ENCODE data around the gene DGKA. TPM values are rescaled to one million over a fixed set of nuclear protein-coding genes. Genes with fewer than 3 reads are reported as not detected.

The DGKA gene
- total RNA-seq, 2 experiments from 2014 or later, result 144 to 170 TPM

DNA sequence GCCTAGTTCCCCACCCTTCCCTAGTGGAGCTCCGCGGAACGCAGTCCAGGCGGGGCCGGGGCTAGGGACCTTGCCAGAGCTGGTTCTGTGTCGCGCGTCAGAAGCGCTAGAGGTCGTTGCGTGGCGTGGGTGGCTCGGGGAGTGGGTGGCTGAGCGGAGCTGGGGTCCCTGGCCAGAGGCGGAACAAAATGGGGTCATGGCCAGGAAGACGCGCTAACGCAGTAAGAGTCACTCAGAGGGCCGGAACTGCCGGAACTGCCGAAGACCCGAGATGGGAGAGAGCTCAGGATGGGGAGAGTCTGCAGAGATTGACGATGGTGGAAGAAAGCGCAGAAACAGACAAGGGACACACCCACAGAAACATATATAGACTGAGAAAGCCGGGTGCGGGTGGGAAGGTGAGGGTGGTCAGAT is 4.8 kb downstream of the DGKA start:
- H3K4me1 ChIP-seq (ENCODE audit: insufficient read depth, low read length, poor library complexity, severe bottlenecking), result peaks cover 45% of the 10 kb centered on the region
- H4K20me1 ChIP-seq (ENCODE audit: insufficient read depth, low read length), result peaks cover 15% of the 10 kb centered on the region; the same call in 1 of the 2 replicates
- no peaks in the 10 kb centered on the region for H3K9me3 ChIP-seq (ENCODE audit: low read length)
- peaks cover 44% of the 10 kb centered on the region for H3K79me2 ChIP-seq (ENCODE audit: insufficient read depth, low read depth, low read length)
- H3K4me2 ChIP-seq (ENCODE audit: low read length), result no peak overlapping the region
- H3K9me2 ChIP-seq (ENCODE audit: insufficient read depth, low read length), result no peaks in the 10 kb centered on the region
- intact Hi-C loops (cut with micrococcal nuclease; ENCODE audit: unreplicated experiment), result no loop called here
- H3K36me3 ChIP-seq (ENCODE audit: insufficient read depth, low read length), result peaks cover 75% of the 10 kb centered on the region
- no TSS peak for BruUV-seq (replicated peaks)
- TF ChIP-seq, protein P1, sequence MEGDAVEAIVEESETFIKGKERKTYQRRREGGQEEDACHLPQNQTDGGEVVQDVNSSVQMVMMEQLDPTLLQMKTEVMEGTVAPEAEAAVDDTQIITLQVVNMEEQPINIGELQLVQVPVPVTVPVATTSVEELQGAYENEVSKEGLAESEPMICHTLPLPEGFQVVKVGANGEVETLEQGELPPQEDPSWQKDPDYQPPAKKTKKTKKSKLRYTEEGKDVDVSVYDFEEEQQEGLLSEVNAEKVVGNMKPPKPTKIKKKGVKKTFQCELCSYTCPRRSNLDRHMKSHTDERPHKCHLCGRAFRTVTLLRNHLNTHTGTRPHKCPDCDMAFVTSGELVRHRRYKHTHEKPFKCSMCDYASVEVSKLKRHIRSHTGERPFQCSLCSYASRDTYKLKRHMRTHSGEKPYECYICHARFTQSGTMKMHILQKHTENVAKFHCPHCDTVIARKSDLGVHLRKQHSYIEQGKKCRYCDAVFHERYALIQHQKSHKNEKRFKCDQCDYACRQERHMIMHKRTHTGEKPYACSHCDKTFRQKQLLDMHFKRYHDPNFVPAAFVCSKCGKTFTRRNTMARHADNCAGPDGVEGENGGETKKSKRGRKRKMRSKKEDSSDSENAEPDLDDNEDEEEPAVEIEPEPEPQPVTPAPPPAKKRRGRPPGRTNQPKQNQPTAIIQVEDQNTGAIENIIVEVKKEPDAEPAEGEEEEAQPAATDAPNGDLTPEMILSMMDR (conservative IDR thresholded peaks at IDR 0.05; ENCODE audit: low read length), result no peak
- no peak for TF ChIP-seq EZH2phosphoT487 (IDR thresholded peaks at IDR 0.05; ENCODE audit: borderline replicate concordance, low read depth, low read length)
- ChIA-PET CTCF (ENCODE audit: unreplicated experiment) (interaction anchor here (1.2 kb wide), 1 partner anchor 118 kb away, joined by 4 read pairs; the partner anchor contains the start of genes ORMDL2 and SARNP), POLR2A (no interaction called here)
- H3K4me3 ChIP-seq (ENCODE audit: low read depth, low read length, poor library complexity, severe bottlenecking), result no peak overlapping the region
- H2AFZ ChIP-seq (ENCODE audit: low read length), result no peak overlapping the region
- no peak overlapping the region for H3K27ac ChIP-seq (ENCODE audit: low read depth, low read length, poor library complexity, severe bottlenecking)
- DNase-seq (ENCODE audit: low spot score), result no peak

DNA sequence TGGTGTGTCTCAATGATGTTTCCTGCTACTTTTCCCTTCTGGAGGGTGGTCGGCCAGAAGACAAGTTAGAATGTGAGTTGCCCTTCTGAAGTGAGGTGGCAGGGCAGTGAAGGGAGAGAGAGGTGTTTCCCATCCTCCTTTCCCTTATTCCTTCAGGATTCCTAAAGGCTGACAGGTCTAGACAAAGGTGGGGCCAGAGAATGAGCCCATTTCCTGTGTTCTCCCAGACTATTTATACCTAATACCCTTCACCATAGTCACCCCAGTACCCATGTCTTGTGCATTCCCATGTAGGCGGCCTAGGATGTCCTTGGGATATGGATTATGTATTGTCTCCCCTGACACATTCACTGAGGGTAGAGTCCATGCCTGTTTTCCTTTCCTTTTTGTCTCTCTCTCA is 7.0 kb downstream of the DGKA start:
- TF ChIP-seq, protein P1 (conservative IDR thresholded peaks at IDR 0.05; ENCODE audit: low read length), result no peak
- no peak for TF ChIP-seq EZH2phosphoT487 (IDR thresholded peaks at IDR 0.05; ENCODE audit: borderline replicate concordance, low read depth, low read length)
- no peak overlapping the region for H3K27ac ChIP-seq (ENCODE audit: low read depth, low read length, poor library complexity, severe bottlenecking)
- no peak overlapping the region for H2AFZ ChIP-seq (ENCODE audit: low read length)
- CTCF ChIA-PET (ENCODE audit: unreplicated experiment), result interaction anchor here (1.1 kb wide), 1 partner anchor 8 kb away, joined by 3 read pairs; no protein-coding TSS in a partner anchor
- peaks cover 97% of the 10 kb centered on the region for H3K36me3 ChIP-seq (ENCODE audit: insufficient read depth, low read length)
- POLR2A ChIA-PET, result no interaction called here
- BruUV-seq (replicated peaks), result no TSS peak
- no peak overlapping the region for H3K4me3 ChIP-seq (ENCODE audit: low read depth, low read length, poor library complexity, severe bottlenecking)
- H3K9me2 ChIP-seq (ENCODE audit: insufficient read depth, low read length), result no peaks in the 10 kb centered on the region
- intact Hi-C loops (cut with micrococcal nuclease; ENCODE audit: unreplicated experiment), result no loop called here
- no peaks in the 10 kb centered on the region for H3K9me3 ChIP-seq (ENCODE audit: low read length)
- DNase-seq (ENCODE audit: low spot score), result no peak
- H3K4me1 ChIP-seq (ENCODE audit: insufficient read depth, low read length, poor library complexity, severe bottlenecking), result peaks cover 37% of the 10 kb centered on the region
- H3K4me2 ChIP-seq (ENCODE audit: low read length), result no peak overlapping the region
- H3K79me2 ChIP-seq (ENCODE audit: insufficient read depth, low read depth, low read length), result peaks cover 22% of the 10 kb centered on the region
- peaks cover 13% of the 10 kb centered on the region; the same call in 1 of the 2 replicates for H4K20me1 ChIP-seq (ENCODE audit: insufficient read depth, low read length)

DNA sequence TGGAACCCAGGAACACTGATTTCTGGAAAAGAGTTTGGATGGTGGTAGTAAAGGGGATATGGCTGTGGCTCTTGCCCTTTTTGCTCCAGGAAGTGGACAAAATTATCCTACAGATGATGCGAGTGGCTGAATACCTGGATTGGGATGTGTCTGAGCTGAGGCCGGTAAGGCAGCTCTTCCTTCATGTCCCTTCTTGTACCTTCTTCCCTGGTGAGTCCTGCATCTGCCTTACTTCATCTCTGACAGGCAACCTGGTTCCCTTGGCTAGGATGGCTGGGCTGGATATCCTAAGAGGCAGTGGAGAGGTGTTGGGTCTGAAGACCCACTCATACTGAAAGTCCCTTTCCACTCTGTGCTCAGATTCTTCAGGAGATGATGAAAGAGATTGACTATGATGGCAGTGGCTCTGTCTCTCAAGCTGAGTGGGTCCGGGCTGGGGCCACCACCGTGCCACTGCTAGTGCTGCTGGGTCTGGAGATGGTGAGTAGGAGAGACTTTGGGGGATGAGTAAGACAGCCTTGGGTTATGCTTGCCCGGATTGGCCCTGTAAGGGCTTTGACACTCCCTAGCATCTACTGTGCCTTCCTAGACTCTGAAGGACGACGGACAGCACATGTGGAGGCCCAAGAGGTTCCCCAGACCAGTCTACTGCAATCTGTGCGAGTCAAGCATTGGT is 8.0 kb downstream of the DGKA start:
- Histone ChIP-seq H3K4me1 (ENCODE audit: insufficient read depth, low read length, poor library complexity, severe bottlenecking) (peaks cover 28% of the 10 kb centered on the region), H3K9me2 (ENCODE audit: insufficient read depth, low read length) (no peaks in the 10 kb centered on the region), H3K27ac (ENCODE audit: low read depth, low read length, poor library complexity, severe bottlenecking) (peak overlapping the region; percentile 36), H4K20me1 (ENCODE audit: insufficient read depth, low read length) (peaks cover 12% of the 10 kb centered on the region; the same call in 1 of the 2 replicates), H3K4me2 (ENCODE audit: low read length) (no peak overlapping the region), H3K36me3 (ENCODE audit: insufficient read depth, low read length) (peaks cover 98% of the 10 kb centered on the region), H3K79me2 (ENCODE audit: insufficient read depth, low read depth, low read length) (peaks cover 13% of the 10 kb centered on the region; the same call in 1 of the 2 replicates), H3K4me3 (ENCODE audit: low read depth, low read length, poor library complexity, severe bottlenecking) (no peak overlapping the region), H2AFZ (ENCODE audit: low read length) (no peak overlapping the region), H3K9me3 (ENCODE audit: low read length) (no peaks in the 10 kb centered on the region)
- no TSS peak for BruUV-seq (replicated peaks)
- POLR2A ChIA-PET, result interaction anchor here (0.7 kb wide), 2 partner anchors 13 to 222 kb away, joined by 3 to 9 read pairs; no protein-coding TSS in a partner anchor
- CTCF ChIA-PET (ENCODE audit: unreplicated experiment), result interaction anchor here (0.7 to 1.6 kb wide), 3 partner anchors 9 to 109 kb away, joined by 3 to 5 read pairs (median 3); partner anchors contain the start of gene DNAJC14
- DNase-seq (ENCODE audit: low spot score), result no peak
- intact Hi-C loops (cut with micrococcal nuclease; ENCODE audit: unreplicated experiment), result no loop called here
- no peak for TF ChIP-seq EZH2phosphoT487 (IDR thresholded peaks at IDR 0.05; ENCODE audit: borderline replicate concordance, low read depth, low read length)
- TF ChIP-seq, protein P1 (conservative IDR thresholded peaks at IDR 0.05; ENCODE audit: low read length), result no peak
